Keratinocyte (primary cell): ENCODE results near the gene CYP2S1. TPM values are rescaled to one million over a fixed set of nuclear protein-coding genes. Genes with fewer than 3 reads are reported as not detected.
A peak's percentile ranks its signal among the peaks of the same experiment; 100 is the strongest.

Source experiments
- DNase-seq: peaks from one replicate; pipeline ENCODE4 v3.0.0-alpha.2; 2011; ENCODE audit warnings: low read depth, missing footprints, low spot score
- FAIRE-seq: peaks from 2 replicates; lab custom pipeline; 2011; peaks lifted over from hg19 to GRCh38; lab: Jason Lieb, UNC
- H2AFZ ChIP-seq: 2 replicates; pipeline ENCODE4 v1.6.0; 2012; ENCODE audit warnings: low read length, control low read depth, inconsistent platforms; ENCODE audit not compliant: control insufficient read depth
- H3K27ac ChIP-seq: 2 replicates; pipeline ENCODE4 v1.5.1; 2011; ENCODE audit warnings: low read length; ENCODE audit not compliant: control insufficient read depth, insufficient read depth
- H3K27me3 ChIP-seq: 3 replicates; pipeline ENCODE4 v1.6.0; 2011; ENCODE audit warnings: low read length; ENCODE audit not compliant: control insufficient read depth, insufficient read depth; ENCODE audit errors: extremely low read depth
- H3K36me3 ChIP-seq, 2 experiments: 2 replicates in 1 of 2; 3 replicates in 1 of 2; pipeline ENCODE4 v1.5.1; 2011; ENCODE audit warnings: low read length in 2 of 2, mild to moderate bottlenecking in 1 of 2; ENCODE audit not compliant: control insufficient read depth in 2 of 2, insufficient read depth in 2 of 2; ENCODE audit errors: extremely low read depth in 1 of 2
- H3K4me1 ChIP-seq: 3 replicates; pipeline ENCODE4 v1.5.1; 2011; ENCODE audit warnings: low read length; ENCODE audit not compliant: control insufficient read depth, insufficient read depth; ENCODE audit errors: extremely low read depth
- H3K4me2 ChIP-seq: 3 replicates; pipeline ENCODE4 v1.6.0; 2011; ENCODE audit warnings: low read depth, low read length; ENCODE audit not compliant: control insufficient read depth, insufficient read depth; ENCODE audit errors: extremely low read depth
- H3K4me3 ChIP-seq, 3 experiments: fragments of 200-600 bp in 1 of 3; sonication (generic) in 1 of 3; 2 replicates in 2 of 3; 3 replicates in 1 of 3; pipeline ENCODE4 v1.5.1; 2011 to 2016; ENCODE audit warnings: low read length in 3 of 3, mild to moderate bottlenecking in 3 of 3, control low read depth in 2 of 3, inconsistent platforms in 1 of 3, low read depth in 1 of 3, mixed read lengths in 1 of 3, mixed run types in 1 of 3, moderate library complexity in 1 of 3; ENCODE audit not compliant: control insufficient read depth in 2 of 3, insufficient read depth in 2 of 3; ENCODE audit errors: extremely low read depth in 1 of 3
- H3K79me2 ChIP-seq: 2 replicates; pipeline ENCODE4 v1.6.0; 2012; ENCODE audit warnings: low read length; ENCODE audit not compliant: control insufficient read depth, insufficient read depth
- H3K9ac ChIP-seq: 3 replicates; pipeline ENCODE4 v1.6.0; 2011; ENCODE audit warnings: low read length; ENCODE audit not compliant: control insufficient read depth, insufficient read depth; ENCODE audit errors: extremely low read depth
- H3K9me1 ChIP-seq: 3 replicates; pipeline ENCODE4 v1.6.0; 2011; ENCODE audit warnings: low read length; ENCODE audit not compliant: control insufficient read depth, insufficient read depth; ENCODE audit errors: extremely low read depth
- H3K9me3 ChIP-seq: 2 replicates; pipeline ENCODE4 v1.5.1; 2012; ENCODE audit warnings: low read depth, low read length; ENCODE audit not compliant: control insufficient read depth
- H4K20me1 ChIP-seq: 3 replicates; pipeline ENCODE4 v1.6.0; 2011; ENCODE audit warnings: low read length; ENCODE audit not compliant: control insufficient read depth, insufficient read depth; ENCODE audit errors: extremely low read depth
- CTCF ChIP-seq, 3 experiments: IDR thresholded peaks in 1 of 3; conservative IDR thresholded peaks in 1 of 3; optimal IDR thresholded peaks in 1 of 3; 2 replicates in 2 of 3; 3 replicates in 1 of 3; pipeline versions ENCODE3 to v1.5.1; 2011; ENCODE audit warnings: low read length in 3 of 3, mild to moderate bottlenecking in 3 of 3, moderate library complexity in 2 of 3, control low read depth in 1 of 3, inconsistent platforms in 1 of 3; ENCODE audit not compliant: insufficient read depth in 2 of 3; ENCODE audit errors: extremely low read depth in 1 of 3
- EZH2 ChIP-seq: IDR thresholded peaks from one replicate; pipeline ENCODE4 v1.6.1; 2012; ENCODE audit warnings: inconsistent platforms, mild to moderate bottlenecking, low read length, moderate library complexity
- dilution Hi-C: fragments of 300-500 bp; cut with MboI; formaldehyde crosslinking; loops from one replicate; pipeline ENCODE4 v1.7.0; 2020; ENCODE audit warnings: low sequenced_read_pairs; ENCODE audit not compliant: extremely low pct_ligation_motif_present
- polyA plus RNA-seq, 5 experiments: library from polyadenylated mRNA; depleted of rRNA in 3 of 5; stranded (reverse) in 3 of 5; stranded (forward) in 1 of 5; unstranded in 1 of 5; fragments of >200 nt; gene quantifications; 1 replicate in 1 of 5; 2 replicates in 3 of 5; 3 replicates in 1 of 5; pipeline versions ENCODE4 v1.2.1 to v1.2.3, GENCODE V29; 2011 to 2012; ENCODE audit warnings: missing spikeins in 2 of 5, low read depth in 1 of 5, low replicate concordance in 1 of 5

CYP2S1 gene
- polyA plus RNA-seq, 1 donor (not counting 4 experiments of a cell fraction or from before 2014, with no cell fraction given) = 4.9 TPM

GRCh38 chr19:41172297-41173164, 20.5 kb upstream of the CYP2S1 start:
- Histone ChIP-seq H4K20me1 (no peaks in the 10 kb centered on the region), H3K9me3 (no peaks in the 10 kb centered on the region), H3K9ac (no peak overlapping the region), H3K27me3 (no peaks in the 10 kb centered on the region), H2AFZ (no peak overlapping the region), H3K4me1 (peaks cover 11% of the 10 kb centered on the region), H3K9me1 (no peaks in the 10 kb centered on the region), H3K4me3 (no peak overlapping the region), H3K4me2 (no peak overlapping the region), H3K79me2 (no peaks in the 10 kb centered on the region), H3K36me3 (no peaks in the 10 kb centered on the region), H3K27ac (no peak overlapping the region)
- no peak for TF ChIP-seq EZH2
- no peak for TF ChIP-seq CTCF (optimal IDR thresholded peaks at IDR 0.05 in 1 of 3, IDR thresholded peaks at IDR 0.05 in 1 of 3, conservative IDR thresholded peaks at IDR 0.05 in 1 of 3; ENCODE audit: extremely low read depth in 1 of 3, insufficient read depth in 2 of 3, low read length in 3 of 3)
- dilution Hi-C loops = no loop called here
- DNase-seq = no peak
- FAIRE-seq = no peak

GRCh38 chr19:41174297-41174928, 18.6 kb upstream of the CYP2S1 start:
- H3K27ac ChIP-seq = no peak overlapping the region
- peaks cover 11% of the 10 kb centered on the region for H3K4me1 ChIP-seq
- FAIRE-seq (peak; percentile 17), DNase-seq (no peak)
- no peaks in the 10 kb centered on the region for H3K9me1 ChIP-seq
- no peak overlapping the region for H3K4me2 ChIP-seq
- H3K9me3 ChIP-seq = no peaks in the 10 kb centered on the region
- H4K20me1 ChIP-seq = no peaks in the 10 kb centered on the region
- no peaks in the 10 kb centered on the region for H3K79me2 ChIP-seq
- no peak overlapping the region for H3K4me3 ChIP-seq
- TF ChIP-seq EZH2 (no peak), CTCF (optimal IDR thresholded peaks at IDR 0.05 in 1 of 3, IDR thresholded peaks at IDR 0.05 in 1 of 3, conservative IDR thresholded peaks at IDR 0.05 in 1 of 3; ENCODE audit: extremely low read depth in 1 of 3, insufficient read depth in 2 of 3, low read length in 3 of 3) (no peak)
- peak overlapping the region; percentile 15 for H2AFZ ChIP-seq
- no peak overlapping the region for H3K9ac ChIP-seq
- H3K36me3 ChIP-seq = no peaks in the 10 kb centered on the region
- H3K27me3 ChIP-seq = no peaks in the 10 kb centered on the region
- dilution Hi-C loops = no loop called here
